ENCODE results near the gene CIITA.
"Not testable (repeated sequence)": the region's sequence is repeated elsewhere in the genome, so short reads cannot be mapped to it uniquely, and the experiment has no call there.

CIITA gene

DNA sequence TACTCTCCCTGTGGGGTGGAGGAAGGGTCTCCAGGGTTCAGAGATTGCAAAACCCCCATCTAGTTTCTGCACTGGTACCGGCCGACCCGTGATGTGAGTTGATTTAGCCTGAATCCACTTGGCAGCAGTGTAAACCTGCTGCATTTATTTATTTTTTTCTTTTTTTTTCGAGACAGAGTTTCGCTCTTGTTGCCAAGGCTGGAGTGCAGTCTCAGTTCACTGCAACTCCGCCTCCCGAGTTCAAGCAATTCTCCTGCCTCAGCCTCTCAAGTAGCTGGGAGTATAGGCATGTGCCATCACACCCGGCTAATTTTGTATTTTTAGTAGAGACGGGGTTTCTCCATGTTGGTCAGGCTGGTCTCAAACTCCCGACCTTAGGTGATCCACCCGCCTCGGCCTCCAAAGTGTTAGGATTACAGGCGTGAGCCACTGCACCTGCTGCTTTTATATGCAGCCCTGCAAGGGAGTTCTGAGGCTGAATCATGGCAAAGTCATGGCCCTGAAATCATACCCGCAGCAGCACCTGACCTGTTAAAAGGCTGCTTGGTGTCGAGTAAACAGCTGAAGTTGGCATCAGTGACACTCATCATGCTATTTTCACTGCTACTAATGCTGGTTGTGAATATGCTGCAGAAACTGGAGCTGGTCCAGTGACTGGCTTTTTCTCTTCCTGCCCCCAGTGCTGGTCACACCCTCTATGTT is 43.9 kb downstream of the CIITA start:
- DNase-seq = no peak

DNA sequence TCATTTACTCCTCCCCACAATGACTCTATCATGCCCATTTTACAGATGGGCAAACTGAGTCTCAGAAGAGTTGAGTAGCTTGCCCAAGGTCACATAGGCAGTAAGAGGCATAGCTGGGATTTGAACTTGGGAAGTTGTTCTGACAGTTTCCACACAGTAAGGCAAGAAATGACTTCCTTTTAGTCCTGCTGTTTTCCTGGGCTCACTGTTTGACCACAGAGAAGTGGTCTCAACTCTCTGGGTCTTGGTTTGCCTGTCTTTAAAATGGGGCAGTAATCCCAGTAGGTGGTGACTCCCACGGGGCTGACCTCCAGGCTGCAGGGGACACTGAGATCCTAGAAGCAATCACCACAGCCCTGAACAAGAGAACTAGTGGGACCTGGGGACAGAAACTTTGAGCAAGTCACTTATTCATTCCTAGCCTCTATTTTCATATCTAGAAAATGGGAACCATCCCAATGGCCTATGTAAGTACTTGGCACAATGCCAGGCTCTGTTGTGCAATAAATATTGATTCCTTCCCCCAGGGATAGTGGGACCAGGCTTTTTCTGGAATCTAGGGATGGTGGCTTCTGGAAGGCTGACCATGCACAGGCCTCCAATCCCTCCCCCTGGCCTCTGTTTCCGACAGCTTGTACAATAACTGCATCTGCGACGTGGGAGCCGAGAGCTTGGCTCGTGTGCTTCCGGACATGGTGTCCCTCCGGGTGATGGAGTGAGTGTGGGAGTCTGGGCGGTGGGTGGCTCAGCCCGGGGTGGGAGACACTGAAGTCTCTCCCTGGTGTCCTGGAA is 44.7 kb downstream of the CIITA start:
- peak in 1 of 2 donors; percentile 72 for DNase-seq

DNA sequence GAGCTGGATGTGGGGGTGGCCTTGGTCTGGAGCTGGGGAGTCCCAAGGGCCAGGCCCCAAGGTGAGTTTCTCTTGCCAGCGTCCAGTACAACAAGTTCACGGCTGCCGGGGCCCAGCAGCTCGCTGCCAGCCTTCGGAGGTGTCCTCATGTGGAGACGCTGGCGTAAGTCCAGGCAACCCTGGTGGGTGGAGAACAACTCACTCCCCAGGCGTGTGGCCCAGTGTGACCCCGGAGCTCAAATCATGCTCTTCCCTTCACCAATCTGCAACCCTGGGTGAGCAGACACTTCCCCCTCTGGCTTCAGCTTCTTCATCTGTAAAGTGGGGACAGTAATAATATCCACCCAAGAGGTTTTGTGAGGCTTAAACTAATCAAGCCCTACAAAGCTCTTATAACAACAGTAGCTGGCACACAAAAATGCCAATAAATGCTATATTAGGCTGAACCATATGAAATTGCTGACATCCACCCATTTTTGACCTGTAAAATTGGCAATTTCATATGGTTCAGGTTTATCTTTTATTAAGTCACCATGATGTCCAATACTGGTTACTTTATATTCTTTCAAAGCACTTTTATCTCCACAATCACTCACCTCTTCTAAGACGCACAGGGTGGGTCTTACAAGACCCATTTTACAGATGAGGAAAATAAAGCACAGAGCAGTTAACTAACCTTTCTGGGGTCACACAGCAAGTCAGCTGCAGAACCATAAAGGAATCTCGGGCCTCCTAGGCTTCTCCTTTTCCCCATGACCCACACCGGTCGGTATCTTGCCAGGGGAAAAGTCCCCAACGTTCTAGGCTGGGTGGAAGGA is 45.5 kb downstream of the CIITA start:
- peak; percentile 86 to 93 for DNase-seq

DNA sequence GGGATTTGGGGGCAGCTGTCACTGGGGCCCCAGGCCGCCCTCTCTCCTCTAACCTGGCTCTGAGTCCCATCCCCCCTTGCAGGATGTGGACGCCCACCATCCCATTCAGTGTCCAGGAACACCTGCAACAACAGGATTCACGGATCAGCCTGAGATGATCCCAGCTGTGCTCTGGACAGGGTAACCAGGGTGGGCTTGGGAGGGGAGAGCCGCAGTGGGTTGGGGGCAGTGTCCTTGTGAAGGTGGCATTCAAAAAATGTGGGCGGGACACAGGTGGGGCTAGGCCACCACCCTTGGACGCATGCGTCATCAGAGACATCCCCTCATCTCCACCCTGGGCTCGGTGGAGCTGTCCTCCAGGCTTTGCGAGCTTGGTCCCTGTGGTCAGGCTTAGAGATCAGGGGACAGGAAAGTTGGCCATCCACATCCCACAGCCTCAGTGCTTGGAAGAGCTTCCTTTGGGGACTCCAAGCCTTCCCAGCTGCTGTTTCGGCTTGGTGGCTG is 46.2 kb downstream of the CIITA start:
- no peak for DNase-seq

DNA sequence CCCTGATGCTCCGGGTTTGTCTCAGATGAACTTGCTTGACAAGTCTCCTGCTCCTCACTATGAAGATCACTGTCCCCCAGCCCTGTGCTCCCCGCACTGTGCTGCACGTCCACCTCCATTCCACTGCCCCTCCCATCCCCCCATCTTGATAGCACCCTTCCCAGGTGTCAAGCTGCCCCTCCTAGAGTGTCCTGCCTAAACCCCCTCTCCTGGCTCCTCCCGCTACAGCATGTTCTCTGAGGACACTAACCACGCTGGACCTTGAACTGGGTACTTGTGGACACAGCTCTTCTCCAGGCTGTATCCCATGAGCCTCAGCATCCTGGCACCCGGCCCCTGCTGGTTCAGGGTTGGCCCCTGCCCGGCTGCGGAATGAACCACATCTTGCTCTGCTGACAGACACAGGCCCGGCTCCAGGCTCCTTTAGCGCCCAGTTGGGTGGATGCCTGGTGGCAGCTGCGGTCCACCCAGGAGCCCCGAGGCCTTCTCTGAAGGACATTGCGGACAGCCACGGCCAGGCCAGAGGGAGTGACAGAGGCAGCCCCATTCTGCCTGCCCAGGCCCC is 46.7 kb downstream of the CIITA start:
- DNase-seq = no peak

DNA sequence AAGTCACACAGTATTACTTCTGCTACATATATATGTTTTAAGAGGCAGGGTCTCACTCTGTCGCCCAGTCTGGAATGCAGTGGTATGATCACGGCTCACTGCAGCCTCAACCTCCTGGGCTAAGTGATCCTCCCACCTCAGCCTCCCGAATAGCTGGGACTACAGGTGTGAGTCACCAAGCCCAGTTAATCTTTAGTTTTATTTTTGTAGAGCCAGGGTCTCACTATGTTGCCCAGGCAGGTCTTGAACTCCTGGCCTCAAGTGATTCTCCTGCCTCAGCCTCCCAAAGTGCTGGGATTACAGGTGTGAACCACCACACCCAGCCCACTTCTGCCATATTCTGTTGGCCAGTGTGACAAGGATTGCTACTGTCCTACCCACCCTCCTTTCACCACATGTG is 48.3 kb downstream of the CIITA start:
- not testable (repeated sequence) for DNase-seq

DNA sequence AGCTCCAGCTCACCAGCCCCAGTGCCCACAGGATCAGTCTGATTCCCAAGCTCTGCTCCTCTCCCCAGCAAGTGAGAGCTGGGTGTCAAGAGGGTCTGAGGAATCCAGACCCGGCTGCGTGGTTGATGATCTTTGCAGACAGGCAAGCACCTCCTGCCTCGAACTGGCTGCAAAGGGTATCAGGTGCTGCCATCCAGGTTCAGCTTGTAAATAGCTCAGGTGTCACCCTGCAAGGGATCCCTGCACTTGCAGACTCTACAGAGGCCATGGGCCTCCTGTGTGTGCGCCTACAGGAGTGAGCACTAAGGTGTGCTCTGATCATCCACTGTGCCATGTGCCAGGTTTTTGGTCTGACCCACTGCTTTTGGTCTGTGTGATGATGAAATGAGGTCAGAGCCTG is 49.1 kb downstream of the CIITA start:
- DNase-seq = no peak

DNA sequence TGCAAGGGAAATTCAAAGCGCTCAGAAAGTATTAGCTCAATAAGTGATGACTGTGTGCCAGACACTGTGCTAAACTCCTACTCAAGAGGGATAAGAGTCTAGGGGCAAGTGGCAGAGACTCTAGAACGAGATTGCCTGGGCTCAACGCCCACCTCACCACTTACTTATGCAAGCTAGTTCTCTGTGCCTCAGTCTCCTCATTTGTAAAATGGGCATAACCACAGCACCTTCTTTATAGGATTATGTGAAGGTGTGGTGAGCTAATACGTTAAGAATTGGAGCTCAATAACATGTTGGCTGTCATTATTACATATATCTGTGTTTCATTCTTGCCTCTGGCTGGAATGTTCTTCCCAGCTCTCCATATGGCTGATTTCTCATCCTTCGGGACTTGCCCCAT is 49.9 kb downstream of the CIITA start:
- no peak for DNase-seq

DNA sequence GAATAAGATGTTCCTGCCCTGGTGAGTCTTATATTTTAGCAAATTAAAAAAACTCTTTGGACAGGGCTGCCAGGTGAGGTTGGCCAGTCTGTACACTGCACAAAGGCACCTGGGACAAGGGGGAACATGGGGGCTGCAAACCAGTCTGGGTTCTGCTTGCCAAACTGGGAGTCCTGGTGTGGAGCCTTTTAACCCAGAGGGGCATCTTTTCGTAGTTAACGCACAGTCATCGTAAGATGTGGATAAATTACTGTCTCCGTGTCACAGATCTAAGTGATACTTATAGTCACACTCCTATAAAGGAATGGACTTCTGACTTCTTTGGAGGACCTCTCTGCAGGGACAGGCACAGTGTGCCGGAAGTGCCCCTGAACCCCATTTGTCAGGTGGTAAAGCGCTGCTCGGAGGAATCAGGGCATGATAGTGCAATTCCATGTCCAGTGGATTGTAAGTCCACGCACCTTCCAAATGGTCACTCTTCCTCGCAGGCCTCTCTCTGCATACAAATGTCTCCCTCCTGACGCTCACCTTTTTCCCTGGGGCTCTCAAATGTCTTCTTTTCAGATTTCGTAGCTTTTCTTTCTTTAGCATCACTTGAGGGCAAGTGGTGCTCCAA is 50.6 kb downstream of the CIITA start:
- DNase-seq = no peak

DNA sequence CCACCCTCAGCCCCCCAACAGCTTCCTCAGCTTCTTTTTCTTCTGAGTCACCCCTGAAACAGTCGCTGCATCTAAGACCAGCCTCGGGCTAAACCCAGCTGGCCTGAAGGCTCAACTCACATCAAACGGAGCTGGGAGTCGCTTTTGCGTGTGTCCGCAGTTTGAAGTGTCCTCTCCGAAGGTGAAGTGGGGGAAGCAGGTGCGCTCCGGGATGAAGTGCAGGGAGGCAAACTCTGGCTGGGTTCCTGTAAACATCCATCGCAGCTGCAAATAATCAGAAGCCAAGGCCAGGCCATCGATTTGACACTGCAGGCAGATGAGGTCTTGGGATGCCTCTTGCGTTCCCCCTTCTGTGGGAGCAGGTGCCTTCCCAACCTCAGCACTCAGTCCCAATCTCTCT is 52.1 kb downstream of the CIITA start:
- DNase-seq = not testable (repeated sequence)

DNA sequence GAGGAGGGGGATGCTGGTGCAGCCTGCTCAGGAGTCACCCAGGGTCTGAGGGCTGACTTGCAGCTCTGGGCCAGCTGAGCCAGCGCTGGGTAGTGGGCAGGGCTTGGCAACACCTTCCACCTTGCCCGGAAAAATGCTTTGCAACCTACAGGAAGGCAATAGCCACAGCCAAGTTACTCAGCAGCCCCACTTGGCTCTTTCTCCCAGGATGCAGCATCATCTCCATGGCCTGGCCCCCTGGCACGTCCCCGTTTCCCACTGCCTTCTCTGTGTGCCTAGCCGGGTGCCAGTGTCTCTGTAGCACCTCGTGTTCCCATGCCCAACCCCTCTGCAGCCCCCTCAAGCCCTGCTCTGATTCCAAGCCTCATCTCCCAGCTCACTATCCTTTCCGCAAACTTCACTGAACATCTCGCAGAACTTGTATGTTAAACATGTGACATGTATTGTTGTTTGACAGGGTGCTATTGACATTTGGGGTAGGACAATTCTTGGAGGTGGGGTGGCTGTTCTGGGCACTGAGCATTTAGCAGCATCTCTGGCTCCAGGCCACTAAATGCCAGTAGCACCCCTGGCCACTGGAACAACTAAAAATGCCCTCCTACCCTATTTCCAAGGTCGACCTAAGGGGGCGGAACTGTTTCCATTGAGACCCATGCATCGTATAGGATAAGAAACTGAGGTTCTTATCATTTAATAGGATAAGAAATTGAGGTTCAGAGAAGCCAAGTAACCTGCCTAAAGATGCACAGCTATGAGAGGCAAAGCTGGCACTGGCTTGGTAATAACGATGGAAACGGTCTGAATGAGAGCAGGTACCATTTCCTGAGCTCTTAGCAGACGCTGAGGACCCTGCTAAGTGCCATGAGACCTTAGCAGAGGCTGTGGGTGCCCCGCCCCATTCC is 53.1 kb downstream of the CIITA start:
- DNase-seq = no peak

DNA sequence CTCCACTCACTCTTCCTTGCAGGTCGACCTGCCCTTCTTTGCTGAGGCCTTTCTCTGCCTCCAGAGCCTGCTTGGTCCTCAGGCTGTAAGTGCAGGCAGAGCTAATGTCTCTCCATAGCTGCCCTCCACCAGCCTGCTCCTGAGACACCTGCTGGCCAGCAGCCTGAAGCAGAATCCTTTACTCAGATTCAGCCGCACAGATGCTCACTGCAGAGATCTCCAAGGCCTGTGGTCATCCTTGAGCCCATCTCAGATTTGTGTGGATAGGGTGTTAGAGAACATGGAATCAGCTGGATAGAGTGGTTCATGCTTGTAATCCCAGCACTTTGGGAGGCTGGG is 53.7 kb downstream of the CIITA start:
- DNase-seq = no peak

DNA sequence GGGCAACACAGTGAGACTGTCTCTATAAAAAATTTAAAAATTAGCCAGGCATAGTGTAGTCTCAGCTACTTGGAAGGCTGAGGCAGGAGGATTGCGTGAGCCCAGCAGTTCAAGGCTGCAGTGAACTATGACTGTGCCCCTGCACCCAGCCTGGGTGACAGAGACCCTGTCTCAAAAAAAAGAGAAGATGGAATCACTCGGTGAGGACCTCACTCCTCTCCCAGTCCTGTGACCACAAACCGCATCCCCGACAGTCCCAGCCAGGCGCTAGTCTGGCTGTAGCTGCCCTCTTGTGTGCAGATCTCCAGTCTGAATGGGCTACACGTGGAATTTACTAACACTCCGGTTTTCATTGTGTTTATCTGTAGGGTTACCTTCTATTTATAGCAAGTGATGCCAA is 54.1 kb downstream of the CIITA start:
- no peak for DNase-seq

DNA sequence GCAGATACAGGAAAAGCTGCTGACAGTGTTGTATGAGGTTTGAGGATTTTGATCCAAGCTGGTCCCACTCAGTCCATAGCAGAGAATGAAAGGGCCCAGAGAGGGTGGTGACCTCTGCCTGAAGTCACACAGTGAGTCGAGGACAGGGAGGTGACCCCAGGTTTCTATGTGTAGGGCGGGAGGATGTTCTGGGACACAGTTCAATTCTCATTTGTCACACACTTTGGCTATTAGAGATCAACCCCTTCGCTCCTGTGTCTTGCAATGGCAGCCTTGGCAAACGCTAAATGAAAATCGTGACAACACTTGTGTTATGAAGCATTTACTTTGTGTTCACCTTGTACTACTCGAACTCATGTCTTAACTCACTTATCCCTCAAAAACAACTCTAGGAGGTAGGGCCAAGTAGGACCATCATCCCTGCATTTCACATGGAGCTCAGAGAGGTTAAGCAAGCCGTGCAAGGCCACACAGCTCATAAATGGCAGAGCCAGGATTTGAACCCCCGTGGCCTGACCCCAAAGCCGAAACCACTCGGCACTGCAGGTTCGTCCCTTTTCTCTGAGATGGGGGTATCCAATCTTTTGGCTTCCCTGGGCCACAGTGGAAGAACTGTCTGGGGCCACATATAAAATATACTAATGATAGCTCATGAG is 55.1 kb downstream of the CIITA start:
- no peak for DNase-seq

DNA sequence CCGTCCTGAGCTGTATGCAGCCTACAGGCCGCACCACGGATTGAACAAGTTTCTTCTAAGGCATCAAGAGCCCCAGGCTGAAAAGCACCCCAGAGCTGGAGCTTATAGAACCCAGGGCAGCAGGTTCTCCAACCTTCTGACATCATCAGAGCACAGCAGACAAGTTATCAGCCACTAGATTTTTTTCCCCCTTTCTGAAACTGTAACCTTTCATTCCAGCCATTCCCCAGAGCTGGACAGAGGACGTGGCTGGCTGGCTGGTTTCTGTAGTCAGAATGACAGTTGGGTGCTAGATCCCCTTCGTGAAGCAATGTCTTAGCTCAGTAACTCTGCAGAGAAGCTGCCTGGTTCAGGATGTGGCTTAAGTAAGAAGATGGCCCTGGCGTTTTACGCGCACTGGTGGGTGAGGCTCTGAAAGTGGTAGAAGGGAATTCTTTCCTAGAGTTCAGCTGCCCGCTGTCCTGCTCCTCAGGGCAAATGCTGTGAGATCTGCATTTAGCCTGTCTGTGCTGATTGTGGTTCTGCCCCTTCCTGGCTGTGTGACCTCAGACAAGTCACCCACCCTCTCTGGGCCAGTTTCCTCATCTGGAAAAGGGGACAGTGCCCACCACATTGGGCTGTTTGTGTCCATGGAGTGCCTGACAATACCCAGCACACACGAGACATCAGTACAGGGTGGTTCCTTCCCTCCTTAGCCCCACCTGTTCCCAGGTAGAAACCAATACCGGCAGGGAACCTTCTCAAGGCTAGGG is 56.1 kb downstream of the CIITA start:
- no peak for DNase-seq

DNA sequence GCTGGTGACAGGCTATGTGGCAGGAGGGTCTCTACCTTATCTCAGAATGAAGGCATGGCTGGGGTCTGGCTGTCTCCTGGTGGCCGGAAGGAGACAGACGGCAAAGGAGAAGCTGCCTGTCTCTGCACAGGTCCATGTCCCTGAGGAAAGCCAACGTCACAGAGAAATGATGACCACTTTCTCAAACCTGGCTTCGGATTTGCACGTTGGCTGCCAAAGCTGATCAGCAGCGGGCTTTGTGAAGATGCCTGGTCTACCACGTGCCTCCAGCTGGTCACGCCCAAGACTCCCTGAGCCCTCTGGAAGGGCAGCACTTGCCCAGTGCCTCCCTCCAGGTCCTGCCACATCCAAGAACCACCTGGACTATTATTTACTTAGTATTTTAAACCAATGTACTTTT is 56.9 kb downstream of the CIITA start:
- DNase-seq = no peak

DNA sequence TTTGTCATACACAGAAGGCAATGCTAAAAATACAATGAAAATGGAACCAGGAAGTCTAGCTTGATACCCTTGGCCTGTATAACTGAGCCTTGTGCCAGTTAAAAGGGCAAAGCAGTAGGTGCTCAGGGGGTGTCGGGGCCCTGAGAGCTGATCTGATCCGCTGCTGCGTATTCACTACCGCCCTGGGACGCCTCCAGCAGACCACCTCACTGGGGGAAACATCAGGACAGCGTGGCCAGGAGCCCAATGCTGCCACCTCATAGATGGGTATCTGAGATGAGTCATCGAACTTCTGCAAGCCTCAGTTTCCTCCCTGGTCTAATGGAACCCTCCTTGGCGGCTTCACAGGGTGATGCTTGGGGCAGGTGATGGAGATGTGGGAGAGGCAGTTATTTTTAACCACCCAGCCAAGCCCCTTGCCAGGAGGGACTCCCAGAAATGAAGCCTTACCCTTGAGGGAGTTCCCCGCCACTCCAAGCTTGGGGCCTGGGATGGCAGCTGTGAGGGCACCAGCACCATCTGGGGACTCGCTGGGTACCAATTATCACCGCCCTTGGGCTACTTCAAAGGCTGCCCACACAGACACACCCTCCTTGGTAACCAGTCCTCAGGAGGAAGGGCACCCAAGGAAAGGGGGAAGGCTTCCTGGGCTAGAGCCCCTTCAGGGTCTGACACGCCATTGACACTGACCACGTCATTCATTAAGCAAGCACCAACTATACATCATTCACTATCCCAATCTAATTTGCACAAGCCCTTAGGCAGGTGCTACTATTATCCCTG is 57.5 kb downstream of the CIITA start:
- DNase-seq = no peak

DNA sequence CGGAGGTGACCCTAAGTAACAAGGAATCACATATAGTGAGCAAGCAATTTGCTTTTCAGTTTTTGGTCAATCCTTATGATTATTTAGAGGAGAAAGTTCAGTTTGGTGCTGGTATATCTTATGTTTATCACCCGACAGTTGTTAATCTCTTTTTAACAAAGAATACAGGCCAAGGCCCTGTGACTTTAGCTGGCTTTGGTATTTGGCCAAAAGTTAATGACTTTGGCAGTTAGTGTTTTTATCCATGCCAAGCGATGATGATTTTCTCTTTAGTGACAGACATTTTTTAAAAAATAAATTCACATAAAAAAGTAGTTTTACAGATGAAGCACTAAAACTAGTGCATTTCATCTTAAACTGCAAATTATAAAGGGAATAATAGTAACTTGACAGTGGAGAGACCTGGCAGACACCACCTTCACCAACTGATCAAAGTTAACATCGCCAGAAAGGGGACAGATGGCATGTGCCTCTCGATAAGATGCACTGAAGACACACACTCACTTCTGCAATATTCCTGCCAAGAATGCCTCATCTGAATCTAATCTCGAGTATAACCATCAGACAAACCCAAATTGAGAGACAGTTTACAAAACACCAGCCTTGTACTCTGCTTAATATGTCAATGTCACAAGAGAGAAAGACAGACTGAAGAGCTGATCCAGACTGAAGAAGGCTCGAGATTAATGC is 58.4 kb downstream of the CIITA start:
- no peak for DNase-seq

Data from inflammatory macrophage treated with lipopolysaccharide for 1 hour (primary cell).